ENCODE measurements around the gene IL24.

GRCh38 chr1:206875752-206876377 is 21.4 kb upstream of the IL24 start:
- TF ChIP-seq, protein P1, sequence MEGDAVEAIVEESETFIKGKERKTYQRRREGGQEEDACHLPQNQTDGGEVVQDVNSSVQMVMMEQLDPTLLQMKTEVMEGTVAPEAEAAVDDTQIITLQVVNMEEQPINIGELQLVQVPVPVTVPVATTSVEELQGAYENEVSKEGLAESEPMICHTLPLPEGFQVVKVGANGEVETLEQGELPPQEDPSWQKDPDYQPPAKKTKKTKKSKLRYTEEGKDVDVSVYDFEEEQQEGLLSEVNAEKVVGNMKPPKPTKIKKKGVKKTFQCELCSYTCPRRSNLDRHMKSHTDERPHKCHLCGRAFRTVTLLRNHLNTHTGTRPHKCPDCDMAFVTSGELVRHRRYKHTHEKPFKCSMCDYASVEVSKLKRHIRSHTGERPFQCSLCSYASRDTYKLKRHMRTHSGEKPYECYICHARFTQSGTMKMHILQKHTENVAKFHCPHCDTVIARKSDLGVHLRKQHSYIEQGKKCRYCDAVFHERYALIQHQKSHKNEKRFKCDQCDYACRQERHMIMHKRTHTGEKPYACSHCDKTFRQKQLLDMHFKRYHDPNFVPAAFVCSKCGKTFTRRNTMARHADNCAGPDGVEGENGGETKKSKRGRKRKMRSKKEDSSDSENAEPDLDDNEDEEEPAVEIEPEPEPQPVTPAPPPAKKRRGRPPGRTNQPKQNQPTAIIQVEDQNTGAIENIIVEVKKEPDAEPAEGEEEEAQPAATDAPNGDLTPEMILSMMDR (optimal IDR thresholded peaks at IDR 0.05 in 1 of 3, IDR thresholded peaks at IDR 0.05 in 1 of 3, conservative IDR thresholded peaks at IDR 0.05 in 1 of 3; ENCODE audit: extremely low read depth in 1 of 3, insufficient read depth in 2 of 3, low read length in 3 of 3) = no peak
- no peak for TF ChIP-seq EZH2 (IDR thresholded peaks at IDR 0.05; ENCODE audit: low read length)
